HG02970 (cell line): Measurements from ENCODE around the gene SRPRA.
A peak's percentile ranks its signal among the peaks of the same experiment; 100 is the strongest.
"Not testable (repeated sequence)": the region's sequence is repeated elsewhere in the genome, so short reads cannot be mapped to it uniquely, and the experiment has no call there.

Source experiments
- ATAC-seq: cut with Tn5 transposase; IDR thresholded peaks from one replicate; pipeline ENCODE4 v1.9.1; 2021; ENCODE audit warnings: mild to moderate bottlenecking, moderate library complexity, moderate number of reproducible peaks; ENCODE audit not compliant: unreplicated experiment, low FRiP score

Gene SRPRA

GRCh38 chr11:126288237-126288636 lies 19.5 kb upstream of the SRPRA start:
- ATAC-seq, result no peak

GRCh38 chr11:126284829-126285228 lies 16.1 kb upstream of the SRPRA start:
- no peak for ATAC-seq

- ATAC-seq, result peak; percentile 61
These were observed 14.3 kb upstream of the SRPRA start, which contains the start of gene TIRAP for GRCh38 chr11:126282736-126283591. Gene TIRAP, plus strand, starts transcription at chr11:126283093. Its CDS starts 7,802 bp downstream, at chr11:126290895.

GRCh38 chr11:126282361-126282735 lies 13.7 kb upstream of the SRPRA start:
- no peak for ATAC-seq

- ATAC-seq, result no peak
These were observed 13.0 kb upstream of the SRPRA start for GRCh38 chr11:126281666-126282175.

- ATAC-seq, result no peak
These were observed 12.6 kb upstream of the SRPRA start for GRCh38 chr11:126281245-126281644.

GRCh38 chr11:126280595-126280994 lies 11.9 kb upstream of the SRPRA start:
- no peak for ATAC-seq

GRCh38 chr11:126279191-126279590 lies 10.5 kb upstream of the SRPRA start:
- no peak for ATAC-seq

GRCh38 chr11:126277780-126278179 lies 9.1 kb upstream of the SRPRA start:
- ATAC-seq, result no peak

GRCh38 chr11:126277322-126277721 lies 8.6 kb upstream of the SRPRA start:
- ATAC-seq, result no peak

GRCh38 chr11:126268361-126268707 lies 361 bp downstream of the SRPRA start:
- ATAC-seq, result peak; percentile 5

- ATAC-seq, result no peak
These were observed 1.0 kb downstream of the SRPRA start for GRCh38 chr11:126267650-126268049.

- ATAC-seq, result no peak
These were observed 2.9 kb downstream of the SRPRA start for GRCh38 chr11:126265811-126266210.

GRCh38 chr11:126263489-126263888 lies 5.2 kb downstream of the SRPRA start:
- no peak for ATAC-seq

- no peak for ATAC-seq
These were observed 6.5 kb downstream of the SRPRA start for GRCh38 chr11:126262216-126262615.

GRCh38 chr11:126257764-126258163 lies 10.9 kb downstream of the SRPRA start:
- no peak for ATAC-seq

GRCh38 chr11:126257144-126257543 lies 11.6 kb downstream of the SRPRA start:
- ATAC-seq, result no peak

GRCh38 chr11:126256216-126256615 lies 12.5 kb downstream of the SRPRA start:
- ATAC-seq, result no peak

GRCh38 chr11:126255507-126255906 lies 13.2 kb downstream of the SRPRA start:
- not testable (repeated sequence) for ATAC-seq

GRCh38 chr11:126254819-126255218 lies 13.9 kb downstream of the SRPRA start:
- no peak for ATAC-seq

GRCh38 chr11:126253265-126253664 lies 15.4 kb downstream of the SRPRA start:
- no peak for ATAC-seq

- ATAC-seq, result no peak
These were observed 22.1 kb downstream of the SRPRA start for GRCh38 chr11:126246636-126247035.
